Skeletal muscle tissue (tissue), 4 donors: ENCODE measurements around the gene FIGNL2. TPM values are rescaled to one million over a fixed set of nuclear protein-coding genes. Genes with fewer than 3 reads are reported as not detected.

Source experiments
- H3K27ac ChIP-seq: one replicate; pipeline ENCODE4 v1.7.0; 2013; ENCODE audit warnings: mild to moderate bottlenecking, low read depth, low read length, inconsistent platforms
- H3K27me3 ChIP-seq, 3 donors: one replicate each; pipeline ENCODE4 v1.7.0; 2013; ENCODE audit warnings: low read length in 3 of 3; ENCODE audit not compliant: control insufficient read depth in 3 of 3, insufficient read depth in 3 of 3
- H3K36me3 ChIP-seq, 3 donors: one replicate each; pipeline ENCODE4 v1.7.0; 2013; ENCODE audit warnings: low read length in 3 of 3; ENCODE audit not compliant: control insufficient read depth in 3 of 3, insufficient read depth in 3 of 3
- H3K4me1 ChIP-seq, 3 donors: one replicate each; pipeline ENCODE4 v1.7.0; 2013; ENCODE audit warnings: low read length in 3 of 3, mild to moderate bottlenecking in 3 of 3; ENCODE audit not compliant: control insufficient read depth in 3 of 3, insufficient read depth in 3 of 3
- H3K4me3 ChIP-seq, 3 donors: one replicate each; pipeline ENCODE4 v1.7.0; 2013; ENCODE audit warnings: low read length in 3 of 3
- H3K9ac ChIP-seq, 3 donors: one replicate each; pipeline ENCODE4 v1.7.0; 2013; ENCODE audit warnings: low read length in 3 of 3, mild to moderate bottlenecking in 3 of 3, moderate library complexity in 2 of 3, low read depth in 1 of 3
- H3K9me3 ChIP-seq, 3 donors: one replicate each; pipeline ENCODE4 v1.7.0; 2013; ENCODE audit warnings: low read length in 3 of 3; ENCODE audit not compliant: control insufficient read depth in 3 of 3
- total RNA-seq: library from RNA; depleted of rRNA; stranded (reverse); fragments of >200 nt; gene quantifications from one replicate; pipeline ENCODE4 v1.2.3, GENCODE V29; 2014
- donor health status: Osteomylitis.

The FIGNL2 gene
- total RNA-seq, 1 donor from 2014 or later: 1.0 TPM

GRCh38 chr12:51863363-51863932 is 14.9 kb upstream of the FIGNL2 start:
- no peak overlapping the region for H3K27ac ChIP-seq
- H3K36me3 ChIP-seq: no peaks in the 10 kb centered on the region
- H3K9ac ChIP-seq: peak overlapping the region in 1 of 3 donors; percentile 3
- peaks cover under 1 to 10% (median 7%) of the 10 kb centered on the region in 3 donors for H3K4me1 ChIP-seq
- H3K9me3 ChIP-seq: no peaks in the 10 kb centered on the region
- H3K4me3 ChIP-seq: peak overlapping the region in 2 of 3 donors; percentile 40 to 63
- H3K27me3 ChIP-seq: peaks cover 14 to 37% (median 28%) of the 10 kb centered on the region in 3 donors

GRCh38 chr12:51862947-51863346 is 14.4 kb upstream of the FIGNL2 start:
- Histone ChIP-seq H3K9ac (no peak overlapping the region), H3K27ac (no peak overlapping the region), H3K27me3 (peaks cover 11 to 33% (median 23%) of the 10 kb centered on the region in 3 donors), H3K4me1 (peaks cover 0 to 10% (median 6%) of the 10 kb centered on the region in 3 donors), H3K36me3 (no peaks in the 10 kb centered on the region), H3K4me3 (no peak overlapping the region), H3K9me3 (no peaks in the 10 kb centered on the region)

GRCh38 chr12:51860986-51861385 is 12.5 kb upstream of the FIGNL2 start:
- Histone ChIP-seq H3K9ac (no peak overlapping the region), H3K4me3 (no peak overlapping the region), H3K27ac (no peak overlapping the region), H3K4me1 (peaks cover 5 to 11% (median 10%) of the 10 kb centered on the region in 3 donors), H3K9me3 (no peaks in the 10 kb centered on the region), H3K27me3 (peaks cover 9 to 30% (median 22%) of the 10 kb centered on the region in 3 donors), H3K36me3 (no peaks in the 10 kb centered on the region)

- Histone ChIP-seq H3K4me1 (peaks cover 6 to 14% (median 12%) of the 10 kb centered on the region in 3 donors), H3K4me3 (peak overlapping the region in 2 of 3 donors; percentile 32 to 52), H3K9ac (peak overlapping the region in 1 of 3 donors; percentile 2), H3K9me3 (no peaks in the 10 kb centered on the region), H3K27me3 (peaks cover 4 to 16% (median 5%) of the 10 kb centered on the region in 3 donors), H3K27ac (no peak overlapping the region), H3K36me3 (no peaks in the 10 kb centered on the region)
These were observed 7.3 kb upstream of the FIGNL2 start for GRCh38 chr12:51855586-51856428.

GRCh38 chr12:51852404-51853137 is 4.1 kb upstream of the FIGNL2 start:
- no peaks in the 10 kb centered on the region for H3K36me3 ChIP-seq
- no peak overlapping the region for H3K9ac ChIP-seq
- no peak overlapping the region for H3K27ac ChIP-seq
- no peaks in the 10 kb centered on the region for H3K9me3 ChIP-seq
- no peak overlapping the region for H3K4me3 ChIP-seq
- peaks cover 9 to 28% (median 9%) of the 10 kb centered on the region in 3 donors for H3K27me3 ChIP-seq
- peaks cover 18 to 24% (median 19%) of the 10 kb centered on the region in 3 donors for H3K4me1 ChIP-seq

GRCh38 chr12:51851413-51852124 is 3.1 kb upstream of the FIGNL2 start:
- Histone ChIP-seq H3K27ac (no peak overlapping the region), H3K4me1 (peaks cover 22 to 28% (median 24%) of the 10 kb centered on the region in 3 donors), H3K9ac (no peak overlapping the region), H3K27me3 (peaks cover 11 to 35% (median 14%) of the 10 kb centered on the region in 3 donors), H3K36me3 (no peaks in the 10 kb centered on the region), H3K9me3 (no peaks in the 10 kb centered on the region), H3K4me3 (no peak overlapping the region)

GRCh38 chr12:51850965-51851299 is 2.4 kb upstream of the FIGNL2 start:
- Histone ChIP-seq H3K27ac (no peak overlapping the region), H3K27me3 (peaks cover 16 to 40% (median 20%) of the 10 kb centered on the region in 3 donors), H3K4me3 (no peak overlapping the region)

GRCh38 chr12:51850081-51850964 is 1.8 kb upstream of the FIGNL2 start:
- Histone ChIP-seq H3K4me1 (peaks cover 19 to 25% (median 25%) of the 10 kb centered on the region in 3 donors), H3K4me3 (peak overlapping the region in 1 of 3 donors; percentile 35), H3K27me3 (peaks cover 15 to 38% (median 25%) of the 10 kb centered on the region in 3 donors), H3K27ac (no peak overlapping the region), H3K9ac (no peak overlapping the region), H3K36me3 (no peaks in the 10 kb centered on the region), H3K9me3 (no peaks in the 10 kb centered on the region)

More at GRCh38 chr12:51850965-51851299, 2.4 kb upstream of the FIGNL2 start:
- H3K9me3 ChIP-seq: no peaks in the 10 kb centered on the region
- no peak overlapping the region for H3K9ac ChIP-seq
- peaks cover 19 to 28% (median 25%) of the 10 kb centered on the region in 3 donors for H3K4me1 ChIP-seq
- no peaks in the 10 kb centered on the region for H3K36me3 ChIP-seq
